T-cell (primary cell): ENCODE data around the gene ISCA1. TPM values are rescaled to one million over a fixed set of nuclear protein-coding genes. Genes with fewer than 3 reads are reported as not detected.

Source experiments
- ATAC-seq, 4 experiments: fragments of 200-7000 bp in 3 of 4; fragments of 150-1000 bp in 1 of 4; cut with Tn5 transposase; replicated peaks in 1 of 4; 1 replicate in 3 of 4; 2 replicates in 1 of 4; pipeline ENCODE4 v1.10.0; 2021; ENCODE audit warnings: moderate library complexity in 3 of 4, mild to moderate bottlenecking in 2 of 4, moderate number of reproducible peaks in 1 of 4
- CTCF ChIA-PET, 2 donors: fragments of 300-600 bp; sonication (Branson Sonifier 250); formaldehyde crosslinking; loops; one replicate each; lab custom pipeline; 2022; ENCODE audit warnings: antibody characterized with exemption in 2 of 2; lab: Charles Lee
- POLR2A ChIA-PET, 2 donors: fragments of 300-600 bp; sonication (Branson Sonifier 250); formaldehyde crosslinking; loops; one replicate each; lab custom pipeline; 2022; ENCODE audit warnings: antibody characterized with exemption in 2 of 2; lab: Charles Lee
- DNase-seq, 35 experiments: peaks; one replicate each; pipeline versions ENCODE4 v3.0.0 to v3.0.0-alpha.2; 2013 to 2023
- H3K27ac ChIP-seq: one replicate; pipeline ENCODE4 v1.5.1; 2013; ENCODE audit warnings: low read length
- H3K27me3 ChIP-seq, 2 experiments: replicated peaks in 1 of 2; 1 replicate in 1 of 2; 2 replicates in 1 of 2; pipeline versions ENCODE4 v1.6.1 to v1.7.0; 2013; ENCODE audit warnings: low read length in 1 of 2, mixed read lengths in 1 of 2; ENCODE audit not compliant: control insufficient read depth in 2 of 2, insufficient read depth in 2 of 2; ENCODE audit errors: extremely low read depth in 1 of 2
- H3K36me3 ChIP-seq, 2 donors: 1 replicate in 1 of 2; 2 replicates in 1 of 2; pipeline versions ENCODE4 v1.6.1 to v1.7.0; 2013; ENCODE audit warnings: low read length in 1 of 2; ENCODE audit not compliant: control insufficient read depth in 2 of 2, insufficient read depth in 1 of 2; ENCODE audit errors: extremely low read depth in 1 of 2
- H3K4me1 ChIP-seq, 2 experiments: 1 replicate in 1 of 2; 2 replicates in 1 of 2; pipeline versions ENCODE4 v1.6.1 to v1.7.0; 2013; ENCODE audit warnings: low read length in 2 of 2, mixed read lengths in 1 of 2; ENCODE audit not compliant: insufficient read depth in 2 of 2, control insufficient read depth in 1 of 2; ENCODE audit errors: extremely low read depth in 1 of 2
- H3K4me3 ChIP-seq, 2 donors: 1 replicate in 1 of 2; 2 replicates in 1 of 2; pipeline versions ENCODE4 v1.5.1 to v1.7.0; 2013; ENCODE audit warnings: mild to moderate bottlenecking in 2 of 2, low read length in 1 of 2, moderate library complexity in 1 of 2; ENCODE audit not compliant: control insufficient read depth in 1 of 2; ENCODE audit errors: extremely low read depth in 1 of 2
- H3K9me3 ChIP-seq: 2 replicates; pipeline ENCODE4 v1.7.0; 2013
- H3K27ac Mint-ChIP-seq, 2 donors: one replicate each; pipeline ENCODE4 v1.8.0; 2020 to 2021; ENCODE audit warnings: mild to moderate bottlenecking in 2 of 2, mixed read lengths in 2 of 2
- H3K27me3 Mint-ChIP-seq, 2 donors: one replicate each; pipeline ENCODE4 v1.8.0; 2021 to 2022; ENCODE audit warnings: mixed read lengths in 2 of 2
- H3K36me3 Mint-ChIP-seq: one replicate; pipeline ENCODE4 v1.8.0; 2021; ENCODE audit warnings: mixed read lengths
- H3K4me1 Mint-ChIP-seq, 3 donors: one replicate each; pipeline ENCODE4 v1.8.0; 2020 to 2022; ENCODE audit warnings: mixed read lengths in 3 of 3, mild to moderate bottlenecking in 1 of 3
- H3K4me3 Mint-ChIP-seq, 3 donors: one replicate each; pipeline ENCODE4 v1.8.0; 2020 to 2022; ENCODE audit warnings: mild to moderate bottlenecking in 3 of 3, mixed read lengths in 3 of 3, moderate library complexity in 3 of 3
- H3K9me3 Mint-ChIP-seq, 3 donors: one replicate each; pipeline ENCODE4 v1.8.0; 2020 to 2022; ENCODE audit warnings: mixed read lengths in 3 of 3
- WGBS: methylation state at CpG from one replicate; pipeline ENCODE4 v1.1.5; 2013; ENCODE audit warnings: missing lambda C conversion rate; ENCODE audit not compliant: insufficient coverage; 5-methylcytosine and 5-hydroxymethylcytosine counted together
- total RNA-seq, 35 experiments: library from RNA in 6 of 35; stranded (reverse) in 6 of 35; fragments of 120-200 nt in 1 of 35; gene quantifications; one replicate each; pipeline versions ENCODE4 v1.2.1 to v1.2.4 and lab custom pipeline; 2013 to 2026

ISCA1 gene
- total RNA-seq (10 to 100 TPM; 30.9 to 69.9 (median 34.5) TPM), total RNA-seq (lab: John Stamatoyannopoulos, UW) (44.0 to 163 (median 63.9) reads per million in 29 experiments)
- 42.5 TPM for total RNA-seq (2013)

DNA sequence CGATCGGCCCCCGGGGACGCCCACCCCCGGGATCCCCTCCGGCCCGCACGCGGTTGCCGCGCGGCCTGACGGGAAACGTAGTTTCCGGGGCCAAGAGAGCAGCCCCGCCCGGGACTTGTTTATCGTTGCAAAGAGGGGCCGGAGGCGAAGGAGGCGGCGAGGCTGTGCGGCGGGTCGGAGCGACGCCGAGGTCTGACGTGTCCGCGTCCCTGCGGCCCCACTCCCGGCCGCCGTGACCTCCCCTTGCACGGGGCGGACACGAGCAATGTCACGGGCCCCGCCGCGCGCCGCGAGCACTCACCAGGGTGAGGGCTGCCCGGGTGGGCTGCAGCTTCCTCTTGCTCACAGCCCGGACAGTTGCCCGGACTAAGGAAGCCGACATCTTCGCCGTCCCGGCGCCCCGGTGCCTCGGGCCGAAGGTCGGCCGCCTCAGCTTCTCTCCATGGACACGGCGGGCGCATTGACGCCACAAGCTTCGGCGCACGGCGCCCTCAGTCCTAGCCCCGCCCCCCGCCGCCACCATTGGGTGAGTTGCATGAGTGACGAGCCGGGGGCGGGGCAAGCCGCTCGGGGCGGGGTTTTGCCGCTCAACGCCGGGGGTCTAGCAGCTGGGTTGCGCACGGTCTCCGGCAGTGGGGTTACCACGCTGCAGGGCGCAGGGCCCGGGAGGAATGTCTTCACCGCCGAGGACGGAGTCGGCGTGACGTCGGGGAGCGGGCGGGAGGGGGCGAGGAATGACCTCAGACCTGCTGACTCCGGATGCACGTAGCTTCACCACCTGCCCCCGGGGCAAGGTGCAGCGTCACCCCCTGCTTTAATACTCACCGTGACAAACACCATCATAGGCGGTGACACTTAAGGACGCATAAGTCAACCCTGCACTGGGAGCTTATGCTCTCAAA lies at the start of gene ISCA1:
ISCA1 (minus strand) TSS at position 462 of the 902 bp plus-strand sequence; CDS start at position 382, 80 bp downstream.
- Histone ChIP-seq H3K27me3 (no peaks in the 10 kb centered on the region), H3K4me3 (peak within 1 kb of the TSS; percentile 65 to 82), H3K9me3 (no peaks in the 10 kb centered on the region), H3K36me3 (peaks cover 0 to 6% of the 10 kb centered on the region in 2 donors), H3K4me1 (peaks cover 5 to 23% of the 10 kb centered on the region in 2 experiments), H3K27ac (peak within 1 kb of the TSS; percentile 90)
- H3K4me3 Mint-ChIP-seq: peak within 1 kb of the TSS; percentile 90 to 95 (median 94)
- H3K27me3 Mint-ChIP-seq: no peaks in the 10 kb centered on the region
- peak within 1 kb of the TSS; percentile 93 to 97 for H3K27ac Mint-ChIP-seq
- ChIA-PET CTCF (interaction anchor here in 1 of 2 donors (0.8 to 1.4 kb wide), 4 partner anchors 8 to 23 kb away, joined by 3 to 4 read pairs (median 4); no protein-coding TSS in a partner anchor), POLR2A (interaction anchor here (0.6 to 1.5 kb wide), 16 partner anchors 10 to 1692 kb away, joined by 3 to 9 read pairs (median 4); partner anchors contain the start of genes AGTPBP1 (in 1 of the 2), CDK20 (in 1 of the 2) and NAA35 (in 1 of the 2))
- H3K36me3 Mint-ChIP-seq: peaks cover 18% of the 10 kb centered on the region
- ATAC-seq (peak; percentile 84 to 92 (median 88)), DNase-seq (peak; percentile 97 to 100 (median 99))
- H3K9me3 Mint-ChIP-seq: no peaks in the 10 kb centered on the region
- H3K4me1 Mint-ChIP-seq: peaks cover 39 to 49% (median 44%) of the 10 kb centered on the region in 3 donors
- WGBS: under 1% methylated on average over 101 of the region's 101 CpGs

DNA sequence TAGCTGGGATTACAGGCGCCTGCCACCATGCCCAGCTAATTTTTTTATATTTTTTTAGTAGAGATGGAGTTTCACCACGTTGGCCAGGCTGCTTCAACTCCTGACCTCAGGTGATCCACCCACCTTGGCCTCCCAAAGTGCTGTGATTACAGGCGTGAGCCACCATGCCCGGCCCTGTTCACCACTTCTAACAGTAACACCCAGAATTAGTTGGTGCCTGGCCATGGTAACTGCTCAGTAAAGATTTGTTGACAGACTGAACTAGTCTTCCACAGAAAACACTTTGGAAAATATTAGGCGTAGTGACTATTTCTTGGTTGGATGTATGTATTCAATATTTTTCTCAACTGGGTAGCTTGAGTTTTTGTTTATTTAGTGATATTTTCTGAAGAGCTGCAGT lies 47.8 kb upstream of the ISCA1 start:
- ChIA-PET CTCF (interaction anchor here in 1 of 2 donors (0.6 kb wide), 1 partner anchor 10 kb away, joined by 4 read pairs; no protein-coding TSS in a partner anchor), POLR2A (interaction anchor here in 1 of 2 donors (0.7 kb wide), 1 partner anchor 55 kb away, joined by 5 read pairs; no protein-coding TSS in a partner anchor)
- Mint-ChIP-seq H3K4me3 (no peak overlapping the region), H3K9me3 (no peaks in the 10 kb centered on the region), H3K4me1 (peaks cover 4 to 6% (median 6%) of the 10 kb centered on the region in 3 donors), H3K27me3 (no peaks in the 10 kb centered on the region), H3K27ac (peak overlapping the region in 1 of 2 donors; percentile 61), H3K36me3 (peaks cover 67% of the 10 kb centered on the region)
- Histone ChIP-seq H3K36me3 (peaks cover 0 to 55% of the 10 kb centered on the region in 2 donors), H3K27ac (no peak overlapping the region), H3K4me3 (no peak overlapping the region), H3K27me3 (no peaks in the 10 kb centered on the region), H3K4me1 (no peaks in the 10 kb centered on the region), H3K9me3 (no peaks in the 10 kb centered on the region)
- ATAC-seq (no peak), DNase-seq (no peak)
- 100% methylated on average over 2 of the region's 5 CpGs for WGBS

DNA sequence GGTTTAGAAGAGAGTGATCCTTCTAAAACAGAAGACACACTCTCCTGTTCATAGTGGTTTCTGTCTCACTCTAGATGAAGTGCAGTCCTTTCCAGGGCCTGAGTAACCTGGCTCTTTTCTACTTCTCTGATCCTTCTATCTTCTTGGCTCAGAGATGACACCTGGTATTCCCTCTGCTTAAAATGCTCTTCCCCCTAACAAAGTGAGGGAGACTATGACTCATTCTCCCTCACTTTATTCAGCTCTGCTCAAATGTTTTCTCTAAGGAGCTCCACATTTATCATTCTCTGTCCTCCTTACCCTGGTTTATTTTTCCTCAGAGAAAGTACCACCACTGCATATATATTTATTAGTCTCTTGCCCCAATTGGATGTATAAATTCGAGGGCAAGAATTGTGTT lies 47.3 kb upstream of the ISCA1 start:
- H3K4me3 Mint-ChIP-seq: no peak overlapping the region
- H3K36me3 Mint-ChIP-seq: peaks cover 65% of the 10 kb centered on the region
- Histone ChIP-seq H3K4me3 (no peak overlapping the region), H3K27me3 (no peaks in the 10 kb centered on the region), H3K36me3 (peaks cover 0 to 55% of the 10 kb centered on the region in 2 donors), H3K9me3 (no peaks in the 10 kb centered on the region), H3K4me1 (no peaks in the 10 kb centered on the region), H3K27ac (no peak overlapping the region)
- WGBS: 100% methylated on average over 1 of the region's 1 CpG
- ATAC-seq (no peak), DNase-seq (no peak)
- POLR2A ChIA-PET: no interaction called here
- peaks cover 4 to 6% (median 6%) of the 10 kb centered on the region in 3 donors for H3K4me1 Mint-ChIP-seq
- H3K27ac Mint-ChIP-seq: peak overlapping the region in 1 of 2 donors; percentile 61
- CTCF ChIA-PET: no interaction called here
- H3K9me3 Mint-ChIP-seq: no peaks in the 10 kb centered on the region
- H3K27me3 Mint-ChIP-seq: no peaks in the 10 kb centered on the region

DNA sequence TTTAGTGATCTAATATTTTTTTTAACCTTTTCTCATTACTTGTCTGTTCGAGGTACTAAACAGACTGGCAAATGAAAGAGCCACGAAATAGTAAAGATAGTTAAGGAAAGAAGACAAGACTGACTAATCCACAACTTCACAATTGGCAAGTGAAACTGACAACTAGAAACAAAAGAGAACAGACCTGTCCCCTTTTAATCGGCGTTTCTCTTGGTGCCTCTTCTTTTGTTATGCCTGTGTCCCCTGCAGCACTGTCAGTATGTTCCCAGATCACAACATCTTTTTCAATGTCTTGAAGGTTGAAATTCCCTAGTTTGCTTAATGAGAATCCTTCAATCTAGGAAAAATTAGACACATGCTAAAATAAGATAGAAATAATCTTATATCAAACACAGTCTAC lies 45.8 kb upstream of the ISCA1 start:
- H3K27ac ChIP-seq: no peak overlapping the region
- CTCF ChIA-PET: no interaction called here
- DNase-seq (no peak), ATAC-seq (no peak)
- no peaks in the 10 kb centered on the region for H3K27me3 Mint-ChIP-seq
- peaks cover 62% of the 10 kb centered on the region for H3K36me3 Mint-ChIP-seq
- H3K4me3 ChIP-seq: no peak overlapping the region
- no peak overlapping the region for H3K4me3 Mint-ChIP-seq
- peaks cover 9 to 57% of the 10 kb centered on the region in 2 donors for H3K36me3 ChIP-seq
- no peaks in the 10 kb centered on the region for H3K9me3 Mint-ChIP-seq
- H3K4me1 ChIP-seq: no peaks in the 10 kb centered on the region
- POLR2A ChIA-PET: interaction anchor here (0.6 to 1.0 kb wide), 4 partner anchors 9 to 395 kb away, joined by 3 to 4 read pairs (median 3); no protein-coding TSS in a partner anchor
- no peaks in the 10 kb centered on the region for H3K27me3 ChIP-seq
- H3K27ac Mint-ChIP-seq: no peak overlapping the region
- no peaks in the 10 kb centered on the region for H3K9me3 ChIP-seq
- H3K4me1 Mint-ChIP-seq: peaks cover 4 to 7% (median 6%) of the 10 kb centered on the region in 3 donors
- WGBS: no CpG with 5 or more reads among the region's 4 CpGs

GRCh38 chr9:86326536-86326935 lies 44.2 kb upstream of the ISCA1 start:
- Histone ChIP-seq H3K27ac (no peak overlapping the region), H3K4me1 (no peaks in the 10 kb centered on the region), H3K9me3 (no peaks in the 10 kb centered on the region), H3K36me3 (peaks cover 15 to 69% of the 10 kb centered on the region in 2 donors), H3K27me3 (no peaks in the 10 kb centered on the region), H3K4me3 (no peak overlapping the region)
- H3K36me3 Mint-ChIP-seq: peaks cover 59% of the 10 kb centered on the region
- no CpG with 5 or more reads among the region's 3 CpGs for whole genome bisulfite sequencing
- ATAC-seq (no peak), DNase-seq (no peak)
- no peak overlapping the region for H3K4me3 Mint-ChIP-seq
- CTCF ChIA-PET: interaction anchor here in 1 of 2 donors (0.5 kb wide), 1 partner anchor 422 kb away, joined by 3 read pairs; no protein-coding TSS in a partner anchor
- peaks cover 6 to 10% (median 9%) of the 10 kb centered on the region in 3 donors for H3K4me1 Mint-ChIP-seq
- POLR2A ChIA-PET: no interaction called here
- H3K27ac Mint-ChIP-seq: peak overlapping the region in 1 of 2 donors; percentile 39
- H3K27me3 Mint-ChIP-seq: no peaks in the 10 kb centered on the region
- H3K9me3 Mint-ChIP-seq: no peaks in the 10 kb centered on the region

GRCh38 chr9:86324901-86325300 lies 42.6 kb upstream of the ISCA1 start:
- Histone ChIP-seq H3K36me3 (peaks cover 19 to 84% of the 10 kb centered on the region in 2 donors), H3K4me1 (no peaks in the 10 kb centered on the region), H3K27me3 (no peaks in the 10 kb centered on the region), H3K4me3 (no peak overlapping the region), H3K27ac (no peak overlapping the region), H3K9me3 (no peaks in the 10 kb centered on the region)
- peaks cover 60% of the 10 kb centered on the region for H3K36me3 Mint-ChIP-seq
- ATAC-seq (no peak), DNase-seq (no peak)
- no peaks in the 10 kb centered on the region for H3K9me3 Mint-ChIP-seq
- no peak overlapping the region for H3K4me3 Mint-ChIP-seq
- no peak overlapping the region for H3K27ac Mint-ChIP-seq
- peaks cover 6 to 10% (median 9%) of the 10 kb centered on the region in 3 donors for H3K4me1 Mint-ChIP-seq
- ChIA-PET POLR2A (no interaction called here), CTCF (no interaction called here)
- no CpG with 5 or more reads among the region's 1 CpG for WGBS
- no peaks in the 10 kb centered on the region for H3K27me3 Mint-ChIP-seq
